Activated CD4-positive, CD25-positive, alpha-beta regulatory T cell treated with anti-CD3 and anti-CD28 coated beads, Interleukin-2, amount 50 U/mL, for 24 hours (primary cell): Measurements from ENCODE around the gene ALOX15.
"Not testable (repeated sequence)": the region's sequence is repeated elsewhere in the genome, so short reads cannot be mapped to it uniquely, and the experiment has no call there.

Experiments
- ATAC-seq, 2 donors: fragments of 150-1000 bp; cut with Tn5 transposase; one replicate each; pipeline ENCODE4 v1.10.0; 2021; ENCODE audit warnings: mild to moderate bottlenecking in 1 of 2, moderate library complexity in 1 of 2

The ALOX15 gene

GRCh38 chr17:4648741-4649140 lies 7.3 kb upstream of the ALOX15 start:
- ATAC-seq: no peak

GRCh38 chr17:4645642-4646041 lies 4.2 kb upstream of the ALOX15 start:
- no peak for ATAC-seq

GRCh38 chr17:4643676-4644075 lies 2.2 kb upstream of the ALOX15 start:
- no peak for ATAC-seq

GRCh38 chr17:4642286-4642685 lies 808 bp upstream of the ALOX15 start:
- ATAC-seq: no peak

- ATAC-seq: peak in 1 of 2 donors; percentile 20
Observed at GRCh38 chr17:4640569-4641188, 799 bp downstream of the ALOX15 start.

- ATAC-seq: peak; percentile 41 to 52
Observed at GRCh38 chr17:4639301-4640059, 2.0 kb downstream of the ALOX15 start.

- ATAC-seq: not testable (repeated sequence)
Observed at GRCh38 chr17:4638766-4639165, 2.7 kb downstream of the ALOX15 start.

GRCh38 chr17:4636474-4637100 lies 4.9 kb downstream of the ALOX15 start:
- ATAC-seq: no peak

- peak in 1 of 2 donors; percentile 9 for ATAC-seq
Observed at GRCh38 chr17:4635823-4636375, 5.6 kb downstream of the ALOX15 start.

- ATAC-seq: no peak
Observed at GRCh38 chr17:4634976-4635375, 6.5 kb downstream of the ALOX15 start.

GRCh38 chr17:4633643-4634042 lies 7.8 kb downstream of the ALOX15 start:
- no peak for ATAC-seq

- ATAC-seq: no peak
Observed at GRCh38 chr17:4632581-4632920, 8.9 kb downstream of the ALOX15 start.

- ATAC-seq: no peak
Observed at GRCh38 chr17:4631836-4632580, 9.5 kb downstream of the ALOX15 start.

- ATAC-seq: no peak
Observed at GRCh38 chr17:4631431-4631830, 10.0 kb downstream of the ALOX15 start.

- no peak for ATAC-seq
Observed at GRCh38 chr17:4626734-4627256, 14.7 kb downstream of the ALOX15 start.

- no peak for ATAC-seq
Observed at GRCh38 chr17:4625181-4625617, 16.3 kb downstream of the ALOX15 start.

GRCh38 chr17:4624451-4624911 lies 17.0 kb downstream of the ALOX15 start:
- ATAC-seq: not testable (repeated sequence)

GRCh38 chr17:4623249-4623648 lies 18.2 kb downstream of the ALOX15 start:
- ATAC-seq: no peak

GRCh38 chr17:4622375-4622774 lies 19.1 kb downstream of the ALOX15 start:
- ATAC-seq: no peak

- no peak for ATAC-seq
Observed at GRCh38 chr17:4620531-4621101, 20.9 kb downstream of the ALOX15 start.

- no peak for ATAC-seq
Observed at GRCh38 chr17:4617590-4618351, 23.7 kb downstream of the ALOX15 start.
